Fibroblast of lung (primary cell): ENCODE results near the gene HPCAL1. TPM values are rescaled to one million over a fixed set of nuclear protein-coding genes. Genes with fewer than 3 reads are reported as not detected.

Experiments used
- DNase-seq, 2 donors: peaks; one replicate each; pipeline versions ENCODE4 v3.0.0 to v3.0.0-alpha.2; 2010; ENCODE audit warnings: low read depth in 2 of 2
- H2AFZ ChIP-seq: 2 replicates; pipeline ENCODE4 v1.5.1; 2012; ENCODE audit warnings: low read length, control low read depth, inconsistent platforms
- H3K27ac ChIP-seq: 2 replicates; pipeline ENCODE4 v1.5.1; 2011; ENCODE audit warnings: low read length, control low read depth; ENCODE audit not compliant: insufficient read depth
- H3K27me3 ChIP-seq: 2 replicates; pipeline ENCODE4 v1.5.1; 2011; ENCODE audit warnings: mild to moderate bottlenecking, low read length; ENCODE audit not compliant: control insufficient read depth, insufficient read depth
- H3K36me3 ChIP-seq: 2 replicates; pipeline ENCODE4 v1.5.1; 2011; ENCODE audit warnings: low read length; ENCODE audit not compliant: control insufficient read depth, insufficient read depth
- H3K4me1 ChIP-seq: 2 replicates; pipeline ENCODE4 v1.5.1; 2011; ENCODE audit warnings: low read length; ENCODE audit not compliant: control insufficient read depth, insufficient read depth; ENCODE audit errors: extremely low read depth
- H3K4me2 ChIP-seq: 2 replicates; pipeline ENCODE4 v1.5.1; 2011; ENCODE audit warnings: low read length, control low read depth; ENCODE audit not compliant: insufficient read depth; ENCODE audit errors: extremely low read depth
- H3K4me3 ChIP-seq, 4 experiments: fragments of 200-600 bp in 1 of 4; sonication (generic) in 1 of 4; replicated peaks in 1 of 4; 2 replicates each; pipeline ENCODE4 v1.5.1; 2011 to 2016; ENCODE audit warnings: low read length in 4 of 4, low read depth in 3 of 4, mild to moderate bottlenecking in 3 of 4, control low read depth in 2 of 4, inconsistent platforms in 1 of 4, mixed read lengths in 1 of 4; ENCODE audit not compliant: insufficient read depth in 1 of 4; ENCODE audit errors: control extremely low read depth in 1 of 4
- H3K79me2 ChIP-seq: 2 replicates; pipeline ENCODE4 v1.5.1; 2012; ENCODE audit warnings: mild to moderate bottlenecking, low read length, inconsistent platforms; ENCODE audit not compliant: control insufficient read depth, insufficient read depth
- H3K9ac ChIP-seq: 2 replicates; pipeline ENCODE4 v1.5.1; 2011; ENCODE audit warnings: mild to moderate bottlenecking, low read length, control low read depth; ENCODE audit not compliant: insufficient read depth
- H3K9me3 ChIP-seq: 2 replicates; pipeline ENCODE4 v1.5.1; 2012; ENCODE audit warnings: low read depth, low read length; ENCODE audit not compliant: control insufficient read depth, insufficient read depth
- H4K20me1 ChIP-seq: 2 replicates; pipeline ENCODE4 v1.5.1; 2011; ENCODE audit warnings: low read length; ENCODE audit not compliant: control insufficient read depth, insufficient read depth; ENCODE audit errors: extremely low read depth
- EZH2 ChIP-seq: IDR thresholded peaks from 2 replicates; pipeline ENCODE4 v1.5.1; 2012; ENCODE audit warnings: low read length, control low read depth, mild to moderate bottlenecking; ENCODE audit errors: missing control alignments
- polyA plus RNA-seq, 2 donors: library from polyadenylated mRNA; depleted of rRNA in 1 of 2; stranded (reverse) in 1 of 2; unstranded in 1 of 2; fragments of >200 nt; gene quantifications; 2 replicates each; pipeline ENCODE4 v1.2.1, GENCODE V29; 2011 to 2012; ENCODE audit warnings: missing spikeins in 1 of 2
- total RNA-seq: library from RNA; depleted of rRNA; stranded (reverse); fragments of >200 nt; gene quantifications from 2 replicates; pipeline ENCODE4 v1.2.1, GENCODE V29; 2014
- TF ChIP-seq, protein P1 (sequence below), 2 donors: IDR thresholded peaks in 1 of 2; conservative IDR thresholded peaks in 1 of 2; 1 replicate in 1 of 2; 2 replicates in 1 of 2; pipeline ENCODE4 v1.5.1; 2011 to 2012; ENCODE audit warnings: low read length in 2 of 2, control low read depth in 1 of 2, inconsistent platforms in 1 of 2, low read depth in 1 of 2, mild to moderate bottlenecking in 1 of 2

Gene HPCAL1
- total and polyA plus RNA-seq, 2 donors (not counting 1 experiment from before 2014, with no cell fraction given) = 11.4 to 34.5 TPM

DNA sequence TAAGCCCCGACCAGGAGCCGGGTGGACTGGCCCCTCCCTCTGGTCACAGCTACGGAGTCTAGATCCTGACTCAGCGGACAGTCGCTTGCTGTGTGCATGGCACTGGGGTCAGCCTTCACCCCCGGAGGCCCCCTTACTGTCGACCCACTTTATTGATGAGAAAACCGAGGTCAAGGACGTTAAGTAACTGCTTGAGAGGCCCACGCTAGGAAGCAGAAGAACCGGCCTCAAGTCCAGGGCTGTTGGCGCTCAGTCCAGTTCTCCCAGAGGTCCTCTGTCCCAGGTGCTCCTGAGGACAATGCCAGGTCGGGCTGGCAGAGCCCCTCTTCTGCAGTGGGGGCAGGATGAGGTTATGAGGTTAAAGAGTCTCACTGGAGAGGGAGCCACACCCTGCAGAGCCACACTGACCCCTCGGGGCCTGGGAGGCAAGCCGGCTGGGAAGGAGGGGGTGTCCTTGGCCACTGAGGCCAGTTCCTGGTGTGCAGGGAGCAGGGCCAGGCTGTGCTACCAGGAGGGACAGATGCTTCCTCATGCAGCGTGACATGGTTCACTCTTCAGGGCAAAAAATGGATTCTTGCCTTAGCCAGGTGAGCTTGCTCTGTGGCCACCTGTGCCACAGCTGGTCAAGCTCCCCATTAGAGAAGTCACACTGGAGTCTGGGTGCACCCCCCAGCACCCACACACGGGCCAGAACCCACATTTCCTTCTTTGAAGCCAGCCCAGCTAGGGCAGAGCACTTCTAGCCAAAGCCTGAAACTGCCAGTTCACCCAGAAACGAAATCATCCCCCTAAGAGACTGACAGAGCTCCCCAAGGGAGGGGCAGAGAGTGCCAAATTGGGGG lies 47.3 kb upstream of the HPCAL1 start:
- Histone ChIP-seq H3K79me2 (no peaks in the 10 kb centered on the region), H3K27me3 (peaks cover 13% of the 10 kb centered on the region), H3K27ac (no peak overlapping the region), H3K9ac (no peak overlapping the region), H2AFZ (no peak overlapping the region), H4K20me1 (no peaks in the 10 kb centered on the region), H3K4me1 (no peaks in the 10 kb centered on the region), H3K4me3 (no peak overlapping the region), H3K9me3 (no peaks in the 10 kb centered on the region), H3K36me3 (no peaks in the 10 kb centered on the region), H3K4me2 (no peak overlapping the region)
- no peak for DNase-seq
- TF ChIP-seq, protein P1, sequence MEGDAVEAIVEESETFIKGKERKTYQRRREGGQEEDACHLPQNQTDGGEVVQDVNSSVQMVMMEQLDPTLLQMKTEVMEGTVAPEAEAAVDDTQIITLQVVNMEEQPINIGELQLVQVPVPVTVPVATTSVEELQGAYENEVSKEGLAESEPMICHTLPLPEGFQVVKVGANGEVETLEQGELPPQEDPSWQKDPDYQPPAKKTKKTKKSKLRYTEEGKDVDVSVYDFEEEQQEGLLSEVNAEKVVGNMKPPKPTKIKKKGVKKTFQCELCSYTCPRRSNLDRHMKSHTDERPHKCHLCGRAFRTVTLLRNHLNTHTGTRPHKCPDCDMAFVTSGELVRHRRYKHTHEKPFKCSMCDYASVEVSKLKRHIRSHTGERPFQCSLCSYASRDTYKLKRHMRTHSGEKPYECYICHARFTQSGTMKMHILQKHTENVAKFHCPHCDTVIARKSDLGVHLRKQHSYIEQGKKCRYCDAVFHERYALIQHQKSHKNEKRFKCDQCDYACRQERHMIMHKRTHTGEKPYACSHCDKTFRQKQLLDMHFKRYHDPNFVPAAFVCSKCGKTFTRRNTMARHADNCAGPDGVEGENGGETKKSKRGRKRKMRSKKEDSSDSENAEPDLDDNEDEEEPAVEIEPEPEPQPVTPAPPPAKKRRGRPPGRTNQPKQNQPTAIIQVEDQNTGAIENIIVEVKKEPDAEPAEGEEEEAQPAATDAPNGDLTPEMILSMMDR (conservative IDR thresholded peaks at IDR 0.05 in 1 of 2, IDR thresholded peaks at IDR 0.05 in 1 of 2; ENCODE audit: low read depth in 1 of 2, low read length in 2 of 2) = no peak
- no peak for TF ChIP-seq EZH2

DNA sequence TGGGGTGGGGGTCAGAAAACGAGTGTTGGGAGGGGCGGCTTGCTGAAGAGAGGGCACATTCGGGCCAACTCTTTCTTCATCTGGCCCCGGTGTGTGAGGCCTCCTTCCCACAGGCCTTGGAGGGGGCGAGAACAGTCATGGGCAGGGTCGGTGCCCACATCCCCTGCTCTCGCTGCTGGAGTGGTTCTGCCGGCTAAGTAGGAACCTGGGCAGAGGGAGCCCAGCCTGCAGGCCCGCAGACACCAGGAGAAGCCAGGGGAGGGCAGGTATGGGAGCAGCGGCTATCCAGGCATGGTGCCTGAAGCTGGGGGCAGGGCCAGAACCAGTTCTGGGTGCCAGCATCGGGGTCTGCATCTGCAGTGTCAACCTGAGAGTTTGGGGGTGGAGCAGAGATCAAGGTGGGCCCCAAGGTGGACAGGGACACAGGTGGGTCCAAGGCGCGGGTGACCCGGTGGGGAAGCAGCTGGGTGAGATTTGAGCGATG lies 46.6 kb upstream of the HPCAL1 start:
- Histone ChIP-seq H4K20me1 (no peaks in the 10 kb centered on the region), H3K79me2 (no peaks in the 10 kb centered on the region), H3K36me3 (no peaks in the 10 kb centered on the region), H3K4me1 (no peaks in the 10 kb centered on the region), H3K9me3 (no peaks in the 10 kb centered on the region), H2AFZ (no peak overlapping the region), H3K27me3 (peaks cover 13% of the 10 kb centered on the region), H3K4me2 (no peak overlapping the region), H3K9ac (no peak overlapping the region), H3K4me3 (no peak overlapping the region), H3K27ac (no peak overlapping the region)
- DNase-seq = no peak
- TF ChIP-seq EZH2 = no peak
- TF ChIP-seq, protein P1 (conservative IDR thresholded peaks at IDR 0.05 in 1 of 2, IDR thresholded peaks at IDR 0.05 in 1 of 2; ENCODE audit: low read depth in 1 of 2, low read length in 2 of 2) = no peak

DNA sequence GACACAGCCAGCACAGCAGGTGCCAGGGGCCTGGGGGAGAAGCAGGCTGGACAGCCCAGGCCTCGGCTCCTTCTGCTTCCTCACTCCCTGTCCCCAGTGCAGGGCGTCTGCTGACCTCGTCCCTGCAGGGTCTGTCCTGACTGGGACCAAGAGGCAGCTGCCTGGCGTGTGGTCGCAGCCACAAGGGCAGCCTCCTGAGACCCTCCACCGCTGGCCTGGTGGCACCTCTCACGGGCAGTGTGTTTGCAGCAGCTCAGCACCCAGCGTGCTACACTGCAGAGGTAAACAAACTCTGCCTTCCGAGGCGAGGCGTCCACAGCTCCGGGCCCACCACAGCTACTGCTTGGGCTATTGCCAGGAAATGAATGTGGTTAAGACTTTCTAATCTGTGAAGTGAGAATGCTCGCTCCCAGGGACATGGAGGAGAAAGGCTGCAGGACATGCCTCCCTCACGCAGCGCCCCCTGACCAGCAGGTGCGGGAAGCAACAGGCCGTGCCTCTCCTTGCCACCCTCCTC lies 46.1 kb upstream of the HPCAL1 start:
- Histone ChIP-seq H2AFZ (no peak overlapping the region), H3K4me3 (no peak overlapping the region), H3K27ac (no peak overlapping the region), H3K9me3 (no peaks in the 10 kb centered on the region), H3K36me3 (no peaks in the 10 kb centered on the region), H4K20me1 (no peaks in the 10 kb centered on the region), H3K27me3 (peaks cover 13% of the 10 kb centered on the region), H3K79me2 (no peaks in the 10 kb centered on the region), H3K9ac (no peak overlapping the region), H3K4me2 (no peak overlapping the region), H3K4me1 (no peaks in the 10 kb centered on the region)
- DNase-seq = no peak
- no peak for TF ChIP-seq EZH2
- TF ChIP-seq, protein P1 (conservative IDR thresholded peaks at IDR 0.05 in 1 of 2, IDR thresholded peaks at IDR 0.05 in 1 of 2; ENCODE audit: low read depth in 1 of 2, low read length in 2 of 2) = no peak
